Measurements from ENCODE around the gene CDK14. TPM values are rescaled to one million over a fixed set of nuclear protein-coding genes. Genes with fewer than 3 reads are reported as not detected.

CDK14 gene
- total and polyA plus RNA-seq, 2 donors (not counting 3 experiments of a cell fraction or from before 2014, with no cell fraction given), result 5.5 to 34.2 TPM

DNA sequence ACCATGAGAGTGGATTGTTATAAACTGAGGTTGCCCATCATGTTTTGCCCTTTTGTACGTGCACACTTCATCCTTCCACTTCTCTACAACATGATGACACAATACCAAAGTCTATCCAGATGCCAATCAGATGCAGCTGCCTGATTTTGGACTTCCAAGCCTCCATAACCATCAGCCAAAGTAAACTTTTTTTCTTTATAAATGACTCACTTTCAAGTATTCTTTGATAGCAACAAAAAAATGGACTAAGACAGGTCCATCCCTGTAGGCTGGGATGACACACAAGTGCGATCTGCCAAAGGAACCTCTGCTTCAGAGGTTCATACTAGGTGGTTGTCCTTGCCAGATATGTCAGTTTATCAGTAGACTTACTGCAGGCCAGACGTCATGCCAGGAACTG, 347.9 kb downstream of the CDK14 start:
- dilution Hi-C loops (cut with MboI; ENCODE audit: extremely low pct_ligation_motif_present, low sequenced_read_pairs), result no loop called here
- ChIA-PET CTCF (interaction anchor here (1.0 kb wide), 1 partner anchor 14 kb away, joined by 4 read pairs; no protein-coding TSS in a partner anchor), POLR2A (no interaction called here)
- no peaks in the 10 kb centered on the region for H3K27me3 ChIP-seq (ENCODE audit: control insufficient read depth in 2 of 2, insufficient read depth in 2 of 2, low read length in 2 of 2)
- intact Hi-C loops (cut with micrococcal nuclease), result no loop called here
- DNase-seq (ENCODE audit: low read depth, low spot score) (no peak), FAIRE-seq (no peak)
- H3K27ac ChIP-seq (ENCODE audit: insufficient read depth, low read depth, low read length), result no peak overlapping the region
- H3K9me1 ChIP-seq (replicated peaks; ENCODE audit: control insufficient read depth, extremely low read depth, insufficient read depth, low read length), result no peaks in the 10 kb centered on the region
- no TSS peak for BruUV-seq (replicated peaks)
- H3K4me3 ChIP-seq (replicated peaks in 1 of 3; ENCODE audit: insufficient read depth in 1 of 3, low read depth in 1 of 3, low read length in 3 of 3), result no peak overlapping the region
- H3K9me3 ChIP-seq (replicated peaks; ENCODE audit: control insufficient read depth, insufficient read depth, low read length), result no peaks in the 10 kb centered on the region
- no peak for TF ChIP-seq EZH2 (IDR thresholded peaks at IDR 0.05; ENCODE audit: borderline replicate concordance, low read depth, low read length, severe bottlenecking)
- no peaks in the 10 kb centered on the region for H3K4me1 ChIP-seq (ENCODE audit: control insufficient read depth, extremely low read depth, insufficient read depth, low read length)
- no peaks in the 10 kb centered on the region for H3K79me2 ChIP-seq (ENCODE audit: control insufficient read depth, insufficient read depth, low read length)
- H3K9ac ChIP-seq (replicated peaks; ENCODE audit: extremely low read depth, insufficient read depth, low read length), result no peak overlapping the region
- H3K4me2 ChIP-seq (ENCODE audit: insufficient read depth, low read length), result no peak overlapping the region
- no peaks in the 10 kb centered on the region for H3K36me3 ChIP-seq (ENCODE audit: control insufficient read depth in 2 of 2, extremely low read depth in 1 of 2, insufficient read depth in 2 of 2, low read length in 2 of 2)
- H4K20me1 ChIP-seq (replicated peaks; ENCODE audit: control insufficient read depth, extremely low read depth, insufficient read depth, low read length), result no peaks in the 10 kb centered on the region
- H2AFZ ChIP-seq (ENCODE audit: low read depth, low read length), result no peak overlapping the region

GRCh38 chr7:90945104-90945787, 349.1 kb downstream of the CDK14 start:
- intact Hi-C loops (cut with micrococcal nuclease) (no loop called here), dilution Hi-C loops (cut with MboI; ENCODE audit: extremely low pct_ligation_motif_present, low sequenced_read_pairs) (no loop called here)
- ChIA-PET CTCF (interaction anchor here (0.8 to 1.5 kb wide), 3 partner anchors 9 to 35 kb away, joined by 3 to 6 read pairs (median 3); no protein-coding TSS in a partner anchor), POLR2A (interaction anchor here (0.9 kb wide), 1 partner anchor 17 kb away, joined by 3 read pairs; no protein-coding TSS in a partner anchor)
- H3K27me3 ChIP-seq (ENCODE audit: control insufficient read depth in 2 of 2, insufficient read depth in 2 of 2, low read length in 2 of 2), result no peaks in the 10 kb centered on the region
- H3K9me3 ChIP-seq (replicated peaks; ENCODE audit: control insufficient read depth, insufficient read depth, low read length), result no peaks in the 10 kb centered on the region
- FAIRE-seq, result no peak
- H3K4me1 ChIP-seq (ENCODE audit: control insufficient read depth, extremely low read depth, insufficient read depth, low read length), result no peaks in the 10 kb centered on the region
- H3K36me3 ChIP-seq (ENCODE audit: control insufficient read depth in 2 of 2, extremely low read depth in 1 of 2, insufficient read depth in 2 of 2, low read length in 2 of 2), result no peaks in the 10 kb centered on the region
- no peak for DNase-seq (ENCODE audit: low read depth, low spot score)
- no peaks in the 10 kb centered on the region for H3K9me1 ChIP-seq (replicated peaks; ENCODE audit: control insufficient read depth, extremely low read depth, insufficient read depth, low read length)
- no peak overlapping the region for H3K9ac ChIP-seq (replicated peaks; ENCODE audit: extremely low read depth, insufficient read depth, low read length)
- no peak overlapping the region for H3K4me2 ChIP-seq (ENCODE audit: insufficient read depth, low read length)
- no peak overlapping the region for H3K27ac ChIP-seq (ENCODE audit: insufficient read depth, low read depth, low read length)
- no TSS peak for BruUV-seq (replicated peaks)
- TF ChIP-seq POLR2AphosphoS5 (IDR thresholded peaks at IDR 0.05; ENCODE audit: insufficient read depth, low read depth, low read length), result no peak
- TF ChIP-seq POLR2A (IDR thresholded peaks at IDR 0.05; ENCODE audit: low read depth, low read length), result no peak
- TF ChIP-seq MAX (IDR thresholded peaks at IDR 0.05; ENCODE audit: insufficient read depth, insufficient read length), result no peak
- TF ChIP-seq EZH2 (IDR thresholded peaks at IDR 0.05; ENCODE audit: borderline replicate concordance, low read depth, low read length, severe bottlenecking), result no peak
- TF ChIP-seq CTCF (IDR thresholded peaks at IDR 0.05; ENCODE audit: extremely low read depth in 1 of 2, insufficient read depth in 1 of 2, low read depth in 1 of 2, low read length in 2 of 2), result no peak
- TF ChIP-seq MYC (IDR thresholded peaks at IDR 0.05; ENCODE audit: low read depth, low read length), result no peak
- no peak for TF ChIP-seq JUN (IDR thresholded peaks at IDR 0.05; ENCODE audit: borderline replicate concordance, insufficient read depth, insufficient read length, low read depth)
- no peak for TF ChIP-seq GATA2 (IDR thresholded peaks at IDR 0.05; ENCODE audit: insufficient read depth, insufficient read length, low read depth, low read length)
- TF ChIP-seq FOS (IDR thresholded peaks at IDR 0.05; ENCODE audit: borderline replicate concordance, insufficient read depth, low read length), result no peak
- no peaks in the 10 kb centered on the region for H4K20me1 ChIP-seq (replicated peaks; ENCODE audit: control insufficient read depth, extremely low read depth, insufficient read depth, low read length)
- H2AFZ ChIP-seq (ENCODE audit: low read depth, low read length), result no peak overlapping the region
- H3K4me3 ChIP-seq (replicated peaks in 1 of 3; ENCODE audit: insufficient read depth in 1 of 3, low read depth in 1 of 3, low read length in 3 of 3), result no peak overlapping the region
- no peaks in the 10 kb centered on the region for H3K79me2 ChIP-seq (ENCODE audit: control insufficient read depth, insufficient read depth, low read length)
